ENCODE data around the gene GAMT.

GRCh38 chr19:1432507-1432887 lies 31.2 kb upstream of the GAMT start:
- TF ChIP-seq CTCF (IDR thresholded peaks at IDR 0.05; ENCODE audit: low read length) (no peak), EZH2phosphoT487 (IDR thresholded peaks at IDR 0.05; ENCODE audit: low read length) (no peak)

Data from MM.1S (cell line).